ENCODE data around the gene SSBP3.

Gene SSBP3

GRCh38 chr1:54247863-54248515 lies 158.2 kb downstream of the SSBP3 start:
- no peak for TF ChIP-seq ZFX (IDR thresholded peaks at IDR 0.05; ENCODE audit: borderline replicate concordance)
- TF ChIP-seq CTCF (IDR thresholded peaks at IDR 0.05): no peak
- H3K27ac ChIP-seq: no peak overlapping the region

- TF ChIP-seq ZFX (IDR thresholded peaks at IDR 0.05; ENCODE audit: borderline replicate concordance) (no peak), CTCF (IDR thresholded peaks at IDR 0.05) (no peak)
- H3K27ac ChIP-seq: no peak overlapping the region
Measured at GRCh38 chr1:54246116-54246721, 160.0 kb downstream of the SSBP3 start.

DNA sequence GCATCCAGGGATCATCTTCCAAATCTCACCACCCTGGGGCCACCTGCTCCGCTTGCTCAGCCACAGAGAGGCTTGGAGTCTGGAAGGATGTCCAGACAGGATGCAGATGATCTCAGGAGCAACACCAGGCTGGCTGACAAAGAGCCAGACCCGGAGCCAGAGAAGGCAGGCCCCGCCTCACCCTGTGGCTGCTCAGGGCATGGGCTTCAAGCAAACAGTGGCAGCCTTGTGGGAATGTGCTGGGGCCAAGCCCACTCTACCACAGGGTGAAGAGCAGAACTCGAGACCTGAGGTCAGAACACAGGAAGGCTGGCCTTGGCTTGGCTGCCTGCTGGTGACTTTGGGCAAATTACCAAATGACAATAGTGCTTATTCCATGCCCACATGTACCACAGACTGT lies 160.7 kb downstream of the SSBP3 start:
- TF ChIP-seq CTCF (IDR thresholded peaks at IDR 0.05) (no peak), ZFX (IDR thresholded peaks at IDR 0.05; ENCODE audit: borderline replicate concordance) (no peak)
- H3K27ac ChIP-seq: no peak overlapping the region

DNA sequence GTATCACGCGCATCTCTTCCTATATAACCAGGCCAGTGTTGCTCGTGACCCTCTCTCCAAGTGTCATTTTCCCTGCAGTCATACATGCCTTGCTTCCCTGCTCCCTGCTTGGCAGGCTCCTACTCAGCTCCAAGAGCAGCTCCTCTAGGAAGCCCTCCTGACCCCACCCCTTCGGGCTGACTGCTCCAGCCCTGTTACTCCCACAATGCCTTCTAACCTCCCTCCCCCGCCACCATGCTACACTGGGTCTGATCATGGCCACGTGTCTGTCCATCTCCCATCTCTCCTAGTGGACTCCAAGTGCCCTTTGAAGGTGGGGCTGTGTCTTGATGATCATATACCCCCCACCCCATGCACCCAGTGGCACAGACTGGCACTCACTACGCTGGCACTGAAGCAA lies 161.5 kb downstream of the SSBP3 start:
- TF ChIP-seq CTCF (IDR thresholded peaks at IDR 0.05): no peak
- no peak overlapping the region for H3K27ac ChIP-seq

DNA sequence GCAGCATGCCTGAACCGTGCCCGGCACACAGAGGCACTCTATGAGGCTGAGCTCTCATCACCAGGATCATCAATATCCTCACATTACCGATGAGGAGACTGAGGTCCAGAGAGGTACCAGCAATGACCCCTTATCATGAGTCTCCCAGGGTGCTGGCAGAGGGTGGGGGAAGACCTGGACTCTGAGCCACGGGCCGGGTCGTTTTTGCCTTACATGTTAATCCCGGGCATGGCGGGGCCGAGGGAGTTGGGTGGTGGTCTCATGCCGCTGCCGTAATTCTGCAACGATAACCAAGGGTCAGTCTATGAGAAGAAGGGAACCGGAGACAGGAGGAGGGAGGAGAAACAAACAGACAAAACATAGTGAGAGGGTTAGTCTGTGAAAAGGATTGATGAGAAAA lies 163.2 kb downstream of the SSBP3 start:
- TF ChIP-seq CTCF (IDR thresholded peaks at IDR 0.05) (no peak), ZFX (IDR thresholded peaks at IDR 0.05; ENCODE audit: borderline replicate concordance) (no peak)
- no peak overlapping the region for H3K27ac ChIP-seq

DNA sequence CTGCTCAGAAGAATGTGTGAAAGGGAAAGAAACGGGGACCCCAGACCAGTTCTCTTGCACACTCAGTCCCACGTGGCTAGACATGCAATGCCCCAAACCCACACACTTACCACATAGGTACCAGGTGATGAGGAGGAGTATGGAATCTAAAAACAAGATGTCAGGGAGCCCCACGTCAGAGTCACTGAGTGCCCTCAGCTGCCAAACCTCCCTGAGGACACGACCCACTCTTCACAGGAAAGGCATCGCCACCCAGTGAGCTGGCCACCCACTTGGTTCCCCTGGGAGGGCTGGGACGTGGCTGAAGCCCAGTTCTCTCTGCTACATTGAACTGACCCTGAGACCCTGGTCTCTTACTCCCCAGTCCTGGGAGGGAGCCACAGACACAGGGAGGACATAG lies 164.8 kb downstream of the SSBP3 start:
- no peak for TF ChIP-seq CTCF (IDR thresholded peaks at IDR 0.05)
- no peak for TF ChIP-seq ZFX (IDR thresholded peaks at IDR 0.05; ENCODE audit: borderline replicate concordance)
- H3K27ac ChIP-seq: no peak overlapping the region

DNA sequence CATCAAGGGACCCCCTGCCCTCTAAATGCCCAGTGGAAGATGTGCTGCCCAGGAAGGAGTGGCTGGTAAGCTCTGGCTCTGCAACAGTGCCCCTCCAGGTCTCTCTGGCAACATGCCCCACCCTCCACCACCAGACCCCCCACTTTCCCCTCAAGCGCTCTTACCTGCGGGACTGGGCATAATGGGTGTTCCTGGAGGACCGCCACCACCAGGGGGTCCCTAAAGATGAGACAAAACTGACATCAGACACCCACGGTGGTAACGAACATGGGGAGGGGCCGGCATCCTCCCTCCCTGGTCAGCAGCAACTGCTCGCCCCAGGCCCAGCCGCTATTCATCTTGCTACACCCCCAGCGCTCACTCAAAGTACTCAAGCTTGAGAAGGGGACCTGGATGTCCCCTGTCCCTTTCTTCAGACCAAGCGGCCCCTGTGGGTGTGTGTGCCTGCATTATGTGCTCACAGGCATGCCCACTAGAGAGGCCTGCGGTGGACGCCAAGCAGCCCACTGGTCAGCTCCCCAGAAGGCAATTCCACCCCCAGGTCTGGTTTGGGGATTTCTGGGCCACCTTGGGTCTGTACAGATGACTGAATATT lies 165.4 kb downstream of the SSBP3 start:
- no peak overlapping the region for H3K27ac ChIP-seq
- no peak for TF ChIP-seq CTCF (IDR thresholded peaks at IDR 0.05)
- TF ChIP-seq ZFX (IDR thresholded peaks at IDR 0.05; ENCODE audit: borderline replicate concordance): no peak
